ENCODE data around the gene ARHGAP26. TPM values are rescaled to one million over a fixed set of nuclear protein-coding genes. Genes with fewer than 3 reads are reported as not detected.

Gene ARHGAP26
- total and polyA plus RNA-seq, 2 of the 4 experiments (the other 2 are of a cell fraction), result 0.54 to 0.56 TPM

GRCh38 chr5:143152445-143152844 is 382.3 kb downstream of the ARHGAP26 start:
- H4K20me1 ChIP-seq (ENCODE audit: insufficient read depth, low read length), result no peaks in the 10 kb centered on the region
- no peaks in the 10 kb centered on the region for H3K27me3 ChIP-seq (ENCODE audit: control insufficient read depth, insufficient read depth, low read length)
- CTCF ChIA-PET, result no interaction called here
- H3K9ac ChIP-seq (ENCODE audit: low read depth, low read length), result no peak overlapping the region
- peak overlapping the region; percentile 91 for H3K4ac ChIP-seq (ENCODE audit: low read depth, low read length)
- POLR2A ChIA-PET (ENCODE audit: unreplicated experiment), result no interaction called here
- TF ChIP-seq BHLHE40 (IDR thresholded peaks at IDR 0.05; ENCODE audit: low read depth, low read length) (no peak), MAZ (IDR thresholded peaks at IDR 0.05; ENCODE audit: borderline replicate concordance, low read depth, low read length) (no peak), NFE2L2 (IDR thresholded peaks at IDR 0.05; ENCODE audit: low read depth, low read length) (no peak), RFX5 (IDR thresholded peaks at IDR 0.05; ENCODE audit: low read depth, low read length) (no peak), POLR2A (IDR thresholded peaks at IDR 0.05; ENCODE audit: low read depth, low read length) (no peak), RCOR1 (IDR thresholded peaks at IDR 0.05; ENCODE audit: insufficient replicate concordance, low read length) (no peak), FOS (IDR thresholded peaks at IDR 0.05; ENCODE audit: low read depth, low read length) (no peak)
- H3K36me3 ChIP-seq (ENCODE audit: control insufficient read depth, insufficient read depth, low read length), result no peaks in the 10 kb centered on the region
- H3K9me3 ChIP-seq (ENCODE audit: control insufficient read depth, insufficient read depth, low read length), result no peaks in the 10 kb centered on the region
- H3K4me1 ChIP-seq (ENCODE audit: control insufficient read depth, insufficient read depth, low read length), result peaks cover 27% of the 10 kb centered on the region
- H2AFZ ChIP-seq (replicated peaks; ENCODE audit: low read length, poor library complexity), result no peak overlapping the region
- H3K4me2 ChIP-seq (ENCODE audit: low read depth, low read length), result no peak overlapping the region
- 80% methylated on average over 1 of the region's 2 CpGs; no CpG with 5 or more reads in 1 of the 2 experiments for WGBS, 2 experiments (ENCODE audit: extremely low coverage in 2 of 2, insufficient read length in 1 of 2)
- peak overlapping the region; percentile 69; the same call in 2 of the 3 replicates for H2BK15ac ChIP-seq (ENCODE audit: low read depth, low read length)
- intact Hi-C loops (cut with micrococcal nuclease) (loop anchor here (10.0 kb wide), 1 partner anchor 1012 kb away; no protein-coding TSS in a partner anchor), dilution Hi-C loops (cut with HindIII; ENCODE audit: low sequenced_read_pairs, unreplicated experiment) (no loop called here), in situ Hi-C loops (cut with MboI; ENCODE audit: low sequenced_read_pairs) (no loop called here)
- BruUV-seq (replicated peaks), result no TSS peak
- H3K23ac ChIP-seq (ENCODE audit: low read depth, low read length), result 0 out of 2 replicates have a peak overlapping the region, but pooled peaks have one; percentile 28
- H3K27ac ChIP-seq (ENCODE audit: insufficient read depth, low read length), result peak overlapping the region; percentile 38; the same call in 1 of the 2 replicates
- H2AK9ac ChIP-seq (replicated peaks; ENCODE audit: low read depth, low read length, poor library complexity), result no peak overlapping the region
- no peak overlapping the region for H3K4me3 ChIP-seq (ENCODE audit: insufficient read depth, low read depth, low read length)
- peak overlapping the region; percentile 79 for H3K14ac ChIP-seq (replicated peaks; ENCODE audit: low read depth, low read length)
- peaks cover 18% of the 10 kb centered on the region for H3K9me1 ChIP-seq (ENCODE audit: insufficient read depth, low read length)
- no peak for ATAC-seq (ENCODE audit: low read depth)
- H3K56ac ChIP-seq (ENCODE audit: extremely low read depth, insufficient read depth, low read length), result no peak overlapping the region
- no peak for DNase-seq
- H2BK20ac ChIP-seq (ENCODE audit: low read depth, low read length), result peak overlapping the region; percentile 93
- H4K8ac ChIP-seq (ENCODE audit: low read depth in 2 of 2, low read length in 2 of 2), result peak overlapping the region; percentile 38 to 90; a peak in 3 of 4 replicates
- H4K5ac ChIP-seq (ENCODE audit: low read depth, low read length), result peak overlapping the region; percentile 1; the same call in 1 of the 2 replicates
- H4K91ac ChIP-seq (ENCODE audit: insufficient read depth, low read depth, low read length), result peak overlapping the region; percentile 90
- peak overlapping the region; percentile 79 for H2AK5ac ChIP-seq (ENCODE audit: low read depth, low read length)
- H2BK120ac ChIP-seq (ENCODE audit: low read depth, low read length), result peak overlapping the region; percentile 96
- peak overlapping the region; percentile 8 for H3K18ac ChIP-seq (ENCODE audit: low read depth, low read length)
- peaks cover 0 to 11% of the 10 kb centered on the region in 2 experiments; a peak in 2 of 4 replicates for H3K79me1 ChIP-seq (ENCODE audit: low read depth in 1 of 2, low read length in 2 of 2)
- peak overlapping the region; percentile 72 for H2BK5ac ChIP-seq (ENCODE audit: low read depth, low read length, poor library complexity, severe bottlenecking)
